Mesendoderm (in vitro differentiated cells): Measurements from ENCODE around the gene OS9.

Experiments
- DNase-seq: peaks from one replicate; pipeline ENCODE4 v3.0.0; 2013
- H2AK5ac ChIP-seq: 2 replicates; pipeline ENCODE4 v1.6.1; 2013; ENCODE audit warnings: low read length, inconsistent platforms
- H2BK120ac ChIP-seq: 2 replicates; pipeline ENCODE4 v1.6.1; 2013; ENCODE audit warnings: low read depth, mild to moderate bottlenecking, low read length, moderate library complexity, mixed read lengths
- H2BK15ac ChIP-seq: replicated peaks from 2 replicates; pipeline ENCODE4 v1.6.1; 2013; ENCODE audit warnings: low read depth, mild to moderate bottlenecking, moderate library complexity
- H2BK5ac ChIP-seq: 2 replicates; pipeline ENCODE4 v1.6.1; 2013; ENCODE audit warnings: low read length, inconsistent platforms
- H3K18ac ChIP-seq: 2 replicates; pipeline ENCODE4 v1.6.1; 2013; ENCODE audit warnings: mild to moderate bottlenecking, low read length, mixed read lengths
- H3K23ac ChIP-seq: one replicate; pipeline ENCODE4 v1.6.1; 2013; ENCODE audit warnings: low read length
- H3K27ac ChIP-seq: 2 replicates; pipeline ENCODE4 v1.5.1; 2013; ENCODE audit warnings: low read depth, mild to moderate bottlenecking, inconsistent platforms, low read length, moderate library complexity
- H3K27me3 ChIP-seq: 2 replicates; pipeline ENCODE4 v1.6.1; 2013; ENCODE audit warnings: low read length, control low read depth, mild to moderate bottlenecking, inconsistent platforms; ENCODE audit not compliant: insufficient read depth, poor library complexity
- H3K36me3 ChIP-seq: 2 replicates; pipeline ENCODE4 v1.6.1; 2013; ENCODE audit warnings: low read length, inconsistent platforms; ENCODE audit not compliant: control insufficient read depth, insufficient read depth
- H3K4ac ChIP-seq: one replicate; pipeline ENCODE4 v1.6.1; 2013; ENCODE audit warnings: low read depth, mild to moderate bottlenecking, low read length, moderate library complexity
- H3K4me1 ChIP-seq: 2 replicates; pipeline ENCODE4 v1.6.1; 2013; ENCODE audit warnings: low read depth, low read length, inconsistent platforms; ENCODE audit not compliant: control insufficient read depth
- H3K4me2 ChIP-seq: 2 replicates; pipeline ENCODE4 v1.6.1; 2013; ENCODE audit warnings: low read length
- H3K4me3 ChIP-seq: 2 replicates; pipeline ENCODE4 v1.5.1; 2013; ENCODE audit warnings: mild to moderate bottlenecking, low read length
- H3K56ac ChIP-seq: one replicate; pipeline ENCODE4 v1.6.1; 2013; ENCODE audit warnings: low read length
- H3K79me1 ChIP-seq: 2 replicates; pipeline ENCODE4 v1.6.1; 2013; ENCODE audit warnings: low read length, inconsistent platforms
- H3K79me2 ChIP-seq: 2 replicates; pipeline ENCODE4 v1.6.1; 2013; ENCODE audit warnings: mild to moderate bottlenecking, low read length; ENCODE audit not compliant: control insufficient read depth, insufficient read depth
- H3K9ac ChIP-seq: 2 replicates; pipeline ENCODE4 v1.6.1; 2013; ENCODE audit warnings: low read length, inconsistent platforms
- H4K5ac ChIP-seq: one replicate; pipeline ENCODE4 v1.6.1; 2013; ENCODE audit warnings: low read length
- H4K8ac ChIP-seq: one replicate; pipeline ENCODE4 v1.6.1; 2013; ENCODE audit warnings: low read depth, mild to moderate bottlenecking, control low read depth, low read length, moderate library complexity
- WGBS: extraction: QIAGEN DNeasy Blood & Tissue Kit; methylation state at CpG from one replicate; pipeline ENCODE4 v1.1.7; 2013; ENCODE audit warnings: low lambda C conversion rate, missing lambda C conversion rate; ENCODE audit not compliant: insufficient coverage; ENCODE audit errors: extremely low coverage; 5-methylcytosine and 5-hydroxymethylcytosine counted together

OS9 gene

GRCh38 chr12:57756406-57757341 lies 62.7 kb downstream of the OS9 start:
- peak; percentile 75 for DNase-seq
- Histone ChIP-seq H3K18ac (no peak overlapping the region), H3K4me1 (peaks cover 4% of the 10 kb centered on the region), H3K9ac (no peak overlapping the region), H3K4me2 (no peak overlapping the region), H3K4me3 (no peak overlapping the region), H3K56ac (no peak overlapping the region), H2AK5ac (no peak overlapping the region), H2BK120ac (no peak overlapping the region), H3K4ac (no peak overlapping the region), H3K23ac (no peak overlapping the region), H3K36me3 (no peaks in the 10 kb centered on the region), H3K79me2 (peaks cover 3% of the 10 kb centered on the region), H2BK5ac (no peak overlapping the region), H4K8ac (no peak overlapping the region), H3K27ac (no peak overlapping the region), H3K27me3 (peaks cover 16% of the 10 kb centered on the region), H3K79me1 (no peaks in the 10 kb centered on the region), H2BK15ac (no peak overlapping the region), H4K5ac (no peak overlapping the region)
- WGBS: no CpG with 5 or more reads among the region's 22 CpGs

GRCh38 chr12:57757771-57758170 lies 63.8 kb downstream of the OS9 start:
- H3K4me1 ChIP-seq: peaks cover 2% of the 10 kb centered on the region
- H4K5ac ChIP-seq: no peak overlapping the region
- H3K27me3 ChIP-seq: peaks cover 16% of the 10 kb centered on the region
- H2BK5ac ChIP-seq: no peak overlapping the region
- H3K27ac ChIP-seq: no peak overlapping the region
- H4K8ac ChIP-seq: no peak overlapping the region
- H3K36me3 ChIP-seq: no peaks in the 10 kb centered on the region
- H3K9ac ChIP-seq: no peak overlapping the region
- H3K4me2 ChIP-seq: no peak overlapping the region
- WGBS: no CpG with 5 or more reads among the region's 4 CpGs
- H3K79me2 ChIP-seq: no peaks in the 10 kb centered on the region
- H3K18ac ChIP-seq: no peak overlapping the region
- no peak overlapping the region for H2BK15ac ChIP-seq
- no peak for DNase-seq
- no peak overlapping the region for H3K23ac ChIP-seq
- H3K56ac ChIP-seq: no peak overlapping the region
- H2AK5ac ChIP-seq: no peak overlapping the region
- no peak overlapping the region for H3K4me3 ChIP-seq
- no peaks in the 10 kb centered on the region for H3K79me1 ChIP-seq
- no peak overlapping the region for H3K4ac ChIP-seq
- H2BK120ac ChIP-seq: no peak overlapping the region

DNA sequence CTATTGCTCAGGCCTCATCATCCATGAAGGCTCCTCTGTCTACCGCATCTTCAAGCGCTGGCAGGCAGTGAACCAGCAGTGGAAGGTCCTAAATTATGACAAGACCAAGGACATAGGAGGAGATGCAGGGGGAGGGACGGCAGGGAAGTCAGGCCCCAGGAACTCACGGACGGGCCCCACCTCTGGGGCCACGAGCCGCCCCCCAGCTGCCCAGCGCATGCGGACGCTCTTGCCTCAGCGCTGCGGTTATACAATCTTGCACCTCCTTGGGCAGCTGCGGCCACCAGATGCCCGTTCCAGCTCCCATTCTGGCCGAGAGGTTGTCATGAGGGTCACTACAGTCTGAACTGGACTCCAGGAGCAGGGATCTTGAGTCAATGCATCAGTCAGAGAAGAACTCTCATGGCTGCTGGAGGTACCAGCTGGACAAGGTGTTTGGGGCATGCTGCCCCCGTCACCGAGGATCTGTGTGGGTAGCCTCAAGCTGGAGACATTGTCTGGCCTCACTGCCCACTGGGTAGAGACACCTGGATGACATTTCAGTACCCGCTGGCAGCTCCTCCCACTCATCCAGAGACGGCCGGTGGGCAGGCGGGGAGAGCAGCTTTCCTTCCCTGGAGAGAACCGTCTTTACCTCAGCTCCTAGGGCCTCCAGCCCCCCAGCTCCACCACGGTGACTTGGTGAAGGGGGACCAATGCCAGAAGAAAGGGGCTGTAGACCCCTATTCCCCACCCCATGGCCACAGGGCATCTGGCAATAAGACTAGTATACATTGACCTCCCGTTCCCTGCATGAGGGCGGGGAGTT lies 64.8 kb downstream of the OS9 start:
- Histone ChIP-seq H4K8ac (no peak overlapping the region), H3K27ac (no peak overlapping the region), H4K5ac (no peak overlapping the region), H3K4me2 (no peak overlapping the region), H3K27me3 (peaks cover 18% of the 10 kb centered on the region), H3K56ac (no peak overlapping the region), H3K79me1 (no peaks in the 10 kb centered on the region), H3K79me2 (no peaks in the 10 kb centered on the region), H3K9ac (no peak overlapping the region), H2BK5ac (no peak overlapping the region), H3K4ac (no peak overlapping the region), H2AK5ac (no peak overlapping the region), H3K18ac (no peak overlapping the region), H3K36me3 (no peaks in the 10 kb centered on the region), H2BK120ac (no peak overlapping the region), H3K4me1 (no peaks in the 10 kb centered on the region), H3K23ac (no peak overlapping the region), H2BK15ac (no peak overlapping the region), H3K4me3 (no peak overlapping the region)
- no peak for DNase-seq
- no CpG with 5 or more reads among the region's 25 CpGs for WGBS

DNA sequence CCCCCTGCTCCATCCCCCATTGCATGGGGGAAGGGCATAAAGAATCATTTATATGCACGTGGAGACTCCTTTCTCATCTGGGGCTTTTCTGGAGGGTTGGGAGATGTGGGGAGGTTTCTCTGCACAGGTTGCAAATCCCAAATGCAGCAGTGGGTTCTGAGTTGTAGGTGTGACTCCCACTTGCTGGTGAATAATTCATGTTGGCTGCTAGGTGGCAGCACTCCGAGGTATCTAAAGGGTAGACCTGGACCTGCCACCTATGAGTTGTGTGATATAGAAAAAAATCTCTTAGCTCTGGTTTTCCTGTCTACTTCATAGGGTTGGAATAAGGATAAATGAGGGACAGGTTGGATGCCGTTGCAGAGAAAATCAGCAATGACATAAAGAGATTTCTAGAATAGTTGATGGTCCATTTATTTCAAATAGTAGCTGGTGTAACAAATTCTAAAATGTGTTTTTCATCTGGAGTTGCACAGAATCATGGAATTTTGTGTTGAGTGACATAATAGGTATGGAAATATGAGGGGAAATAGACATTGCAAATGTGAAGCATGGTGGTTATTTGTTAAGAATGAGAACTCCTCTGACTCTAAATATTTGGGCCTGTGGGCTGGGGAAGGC lies 65.5 kb downstream of the OS9 start:
- no peak overlapping the region for H2BK15ac ChIP-seq
- no peak overlapping the region for H3K9ac ChIP-seq
- no peak overlapping the region for H3K18ac ChIP-seq
- H3K27me3 ChIP-seq: peaks cover 18% of the 10 kb centered on the region
- no peaks in the 10 kb centered on the region for H3K79me1 ChIP-seq
- no peak overlapping the region for H3K4ac ChIP-seq
- H3K4me1 ChIP-seq: no peaks in the 10 kb centered on the region
- H3K4me2 ChIP-seq: no peak overlapping the region
- H4K5ac ChIP-seq: no peak overlapping the region
- WGBS: no CpG with 5 or more reads among the region's 3 CpGs
- H3K23ac ChIP-seq: no peak overlapping the region
- no peak overlapping the region for H3K27ac ChIP-seq
- peak; percentile 59 for DNase-seq
- no peak overlapping the region for H2AK5ac ChIP-seq
- H2BK5ac ChIP-seq: no peak overlapping the region
- H3K56ac ChIP-seq: no peak overlapping the region
- no peak overlapping the region for H2BK120ac ChIP-seq
- H3K36me3 ChIP-seq: no peaks in the 10 kb centered on the region
- H3K4me3 ChIP-seq: no peak overlapping the region
- no peaks in the 10 kb centered on the region for H3K79me2 ChIP-seq
- no peak overlapping the region for H4K8ac ChIP-seq

DNA sequence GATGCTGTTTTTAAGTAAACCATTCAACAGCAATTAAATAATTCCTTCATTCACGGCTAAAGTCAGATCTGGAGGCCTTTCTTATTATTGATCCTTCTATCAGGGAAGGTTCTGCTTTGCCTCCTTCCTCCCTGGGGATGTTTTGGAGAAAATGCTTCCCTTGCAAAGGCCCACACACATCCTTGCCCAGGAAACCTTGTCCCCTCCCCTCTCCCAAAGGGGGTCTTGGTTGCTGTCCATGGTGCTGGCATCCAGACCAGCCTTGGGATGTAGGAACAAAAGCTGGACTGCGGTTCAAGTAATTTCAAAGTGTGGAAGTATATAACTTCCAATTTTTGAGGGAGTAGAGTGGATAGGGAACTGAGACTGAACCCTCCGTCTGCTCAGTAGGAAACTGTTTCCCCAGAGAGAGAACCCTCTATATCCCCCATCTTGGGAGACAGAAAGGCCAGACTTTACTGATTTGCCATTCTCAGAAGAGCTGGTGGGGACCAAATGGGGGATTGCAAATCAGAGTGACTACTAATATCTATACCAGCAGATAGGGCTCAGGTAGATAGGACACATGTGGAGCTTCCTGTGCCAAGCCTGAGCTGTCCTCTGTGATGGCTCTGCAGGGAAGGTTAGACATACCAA lies 66.5 kb downstream of the OS9 start:
- Histone ChIP-seq H2AK5ac (no peak overlapping the region), H2BK120ac (no peak overlapping the region), H3K56ac (no peak overlapping the region), H2BK15ac (no peak overlapping the region), H3K36me3 (no peaks in the 10 kb centered on the region), H4K5ac (no peak overlapping the region), H3K79me1 (no peaks in the 10 kb centered on the region), H3K27me3 (peaks cover 21% of the 10 kb centered on the region), H3K23ac (no peak overlapping the region), H2BK5ac (no peak overlapping the region), H3K79me2 (no peaks in the 10 kb centered on the region), H3K9ac (no peak overlapping the region), H4K8ac (no peak overlapping the region), H3K4me2 (no peak overlapping the region), H3K4me3 (no peak overlapping the region), H3K4ac (no peak overlapping the region), H3K4me1 (peaks cover 2% of the 10 kb centered on the region), H3K18ac (no peak overlapping the region), H3K27ac (no peak overlapping the region)
- no CpG with 5 or more reads among the region's 3 CpGs for WGBS
- DNase-seq: no peak
